ENCODE data around the gene KRTAP5-4. TPM values are rescaled to one million over a fixed set of nuclear protein-coding genes. Genes with fewer than 3 reads are reported as not detected.
"Not testable (repeated sequence)": the region's sequence is repeated elsewhere in the genome, so short reads cannot be mapped to it uniquely, and the experiment has no call there.

KRTAP5-4 gene
- total RNA-seq (not detected), polyA plus RNA-seq (not detected)

GRCh38 chr11:1622086-1622485, at the start of gene KRTAP5-4:
Gene KRTAP5-4, minus strand, starts transcription at chr11:1622138. Its CDS starts 45 bp downstream, at chr11:1622093.
- no peak for DNase-seq (ENCODE audit: extremely low spot score)
- Histone ChIP-seq H3K36me3 (ENCODE audit: insufficient read depth) (no peaks in the 10 kb centered on the region), H3K27ac (ENCODE audit: low read depth) (no peak within 1 kb of the TSS), H3K4me1 (ENCODE audit: insufficient read depth) (no peaks in the 10 kb centered on the region), H3K4me3 (ENCODE audit: low read depth, low read length) (no peak within 1 kb of the TSS)
- 62% methylated on average over 1 of the region's 1 CpG for WGBS

- Histone ChIP-seq H3K27ac (ENCODE audit: low read depth) (no peak overlapping the region), H3K36me3 (ENCODE audit: insufficient read depth) (no peaks in the 10 kb centered on the region), H3K4me1 (ENCODE audit: insufficient read depth) (no peaks in the 10 kb centered on the region), H3K4me3 (ENCODE audit: low read depth, low read length) (no peak overlapping the region)
- WGBS, result 87% methylated on average over 11 of the region's 11 CpGs
- DNase-seq (ENCODE audit: extremely low spot score), result no peak
Measured at GRCh38 chr11:1671658-1672057, 49.7 kb upstream of the KRTAP5-4 start.

GRCh38 chr11:1670905-1671371, 49.0 kb upstream of the KRTAP5-4 start:
- no peak overlapping the region for H3K27ac ChIP-seq (ENCODE audit: low read depth)
- DNase-seq (ENCODE audit: extremely low spot score), result no peak

GRCh38 chr11:1670457-1670856, 48.5 kb upstream of the KRTAP5-4 start:
- not testable (repeated sequence) for H3K36me3 ChIP-seq (ENCODE audit: insufficient read depth); DNase-seq (ENCODE audit: extremely low spot score); H3K4me3 ChIP-seq (ENCODE audit: low read depth, low read length); H3K4me1 ChIP-seq (ENCODE audit: insufficient read depth)
- WGBS, result 94% methylated on average over 1 of the region's 1 CpG
- H3K27ac ChIP-seq (ENCODE audit: low read depth), result peak overlapping the region; percentile 0

More at GRCh38 chr11:1670905-1671371, 49.0 kb upstream of the KRTAP5-4 start:
- no peaks in the 10 kb centered on the region for H3K4me1 ChIP-seq (ENCODE audit: insufficient read depth)
- 94% methylated on average over 11 of the region's 11 CpGs for WGBS
- no peaks in the 10 kb centered on the region for H3K36me3 ChIP-seq (ENCODE audit: insufficient read depth)
- H3K4me3 ChIP-seq (ENCODE audit: low read depth, low read length), result no peak overlapping the region

GRCh38 chr11:1669546-1670218, 47.7 kb upstream of the KRTAP5-4 start:
- DNase-seq (ENCODE audit: extremely low spot score), result no peak
- WGBS, result 51% methylated on average over 21 of the region's 21 CpGs
- H3K4me1 ChIP-seq (ENCODE audit: insufficient read depth), result no peaks in the 10 kb centered on the region

GRCh38 chr11:1668911-1669473, 47.1 kb upstream of the KRTAP5-4 start:
- WGBS, result 80% methylated on average over 13 of the region's 13 CpGs
- no peak overlapping the region for H3K4me3 ChIP-seq (ENCODE audit: low read depth, low read length)
- H3K4me1 ChIP-seq (ENCODE audit: insufficient read depth), result no peaks in the 10 kb centered on the region
- no peak overlapping the region for H3K27ac ChIP-seq (ENCODE audit: low read depth)
- no peaks in the 10 kb centered on the region for H3K36me3 ChIP-seq (ENCODE audit: insufficient read depth)
- no peak for DNase-seq (ENCODE audit: extremely low spot score)

More at GRCh38 chr11:1669546-1670218, 47.7 kb upstream of the KRTAP5-4 start:
- no peak overlapping the region for H3K4me3 ChIP-seq (ENCODE audit: low read depth, low read length)
- H3K36me3 ChIP-seq (ENCODE audit: insufficient read depth), result no peaks in the 10 kb centered on the region
- H3K27ac ChIP-seq (ENCODE audit: low read depth), result peak overlapping the region; percentile 38

GRCh38 chr11:1667906-1668305, 46.0 kb upstream of the KRTAP5-4 start:
- 63% methylated on average over 16 of the region's 16 CpGs for WGBS
- no peak overlapping the region for H3K4me3 ChIP-seq (ENCODE audit: low read depth, low read length)
- no peak for DNase-seq (ENCODE audit: extremely low spot score)
- no peak overlapping the region for H3K27ac ChIP-seq (ENCODE audit: low read depth)
- no peaks in the 10 kb centered on the region for H3K36me3 ChIP-seq (ENCODE audit: insufficient read depth)
- H3K4me1 ChIP-seq (ENCODE audit: insufficient read depth), result no peaks in the 10 kb centered on the region

GRCh38 chr11:1667121-1667850, 45.3 kb upstream of the KRTAP5-4 start:
- Histone ChIP-seq H3K4me1 (ENCODE audit: insufficient read depth) (no peaks in the 10 kb centered on the region), H3K27ac (ENCODE audit: low read depth) (no peak overlapping the region), H3K36me3 (ENCODE audit: insufficient read depth) (no peaks in the 10 kb centered on the region), H3K4me3 (ENCODE audit: low read depth, low read length) (no peak overlapping the region)
- 84% methylated on average over 24 of the region's 24 CpGs for WGBS
- no peak for DNase-seq (ENCODE audit: extremely low spot score)

GRCh38 chr11:1665313-1665712, 43.4 kb upstream of the KRTAP5-4 start:
- no peaks in the 10 kb centered on the region for H3K4me1 ChIP-seq (ENCODE audit: insufficient read depth)
- no peak for DNase-seq (ENCODE audit: extremely low spot score)
- 81% methylated on average over 6 of the region's 8 CpGs for WGBS
- H3K27ac ChIP-seq (ENCODE audit: low read depth), result no peak overlapping the region
- no peak overlapping the region for H3K4me3 ChIP-seq (ENCODE audit: low read depth, low read length)
- H3K36me3 ChIP-seq (ENCODE audit: insufficient read depth), result no peaks in the 10 kb centered on the region

GRCh38 chr11:1662699-1663283, 40.9 kb upstream of the KRTAP5-4 start:
- WGBS, result 77% methylated on average over 18 of the region's 18 CpGs
- DNase-seq (ENCODE audit: extremely low spot score), result not testable (repeated sequence)

GRCh38 chr11:1661454-1662269, 39.7 kb upstream of the KRTAP5-4 start:
- not testable (repeated sequence) for H3K4me1 ChIP-seq (ENCODE audit: insufficient read depth); H3K4me3 ChIP-seq (ENCODE audit: low read depth, low read length); DNase-seq (ENCODE audit: extremely low spot score); H3K36me3 ChIP-seq (ENCODE audit: insufficient read depth); H3K27ac ChIP-seq (ENCODE audit: low read depth)
- WGBS, result 71% methylated on average over 21 of the region's 25 CpGs

More at GRCh38 chr11:1662699-1663283, 40.9 kb upstream of the KRTAP5-4 start:
- not testable (repeated sequence) for H3K4me3 ChIP-seq (ENCODE audit: low read depth, low read length); H3K4me1 ChIP-seq (ENCODE audit: insufficient read depth); H3K27ac ChIP-seq (ENCODE audit: low read depth); H3K36me3 ChIP-seq (ENCODE audit: insufficient read depth)

GRCh38 chr11:1660111-1660867, 38.4 kb upstream of the KRTAP5-4 start:
- DNase-seq (ENCODE audit: extremely low spot score), result no peak
- 82% methylated on average over 24 of the region's 24 CpGs for WGBS

More at GRCh38 chr11:1660111-1660867, 38.4 kb upstream of the KRTAP5-4 start:
- Histone ChIP-seq H3K27ac (ENCODE audit: low read depth) (no peak overlapping the region), H3K4me1 (ENCODE audit: insufficient read depth) (no peaks in the 10 kb centered on the region), H3K4me3 (ENCODE audit: low read depth, low read length) (no peak overlapping the region), H3K36me3 (ENCODE audit: insufficient read depth) (no peaks in the 10 kb centered on the region)
